GM21786 (cell line): ENCODE results near the gene CAPN12.

Experiments
- ATAC-seq: cut with Tn5 transposase; IDR thresholded peaks from one replicate; pipeline ENCODE4 v1.9.1; 2021; ENCODE audit not compliant: unreplicated experiment

CAPN12 gene

GRCh38 chr19:38737921-38738737 is 6.1 kb downstream of the CAPN12 start:
- no peak for ATAC-seq

DNA sequence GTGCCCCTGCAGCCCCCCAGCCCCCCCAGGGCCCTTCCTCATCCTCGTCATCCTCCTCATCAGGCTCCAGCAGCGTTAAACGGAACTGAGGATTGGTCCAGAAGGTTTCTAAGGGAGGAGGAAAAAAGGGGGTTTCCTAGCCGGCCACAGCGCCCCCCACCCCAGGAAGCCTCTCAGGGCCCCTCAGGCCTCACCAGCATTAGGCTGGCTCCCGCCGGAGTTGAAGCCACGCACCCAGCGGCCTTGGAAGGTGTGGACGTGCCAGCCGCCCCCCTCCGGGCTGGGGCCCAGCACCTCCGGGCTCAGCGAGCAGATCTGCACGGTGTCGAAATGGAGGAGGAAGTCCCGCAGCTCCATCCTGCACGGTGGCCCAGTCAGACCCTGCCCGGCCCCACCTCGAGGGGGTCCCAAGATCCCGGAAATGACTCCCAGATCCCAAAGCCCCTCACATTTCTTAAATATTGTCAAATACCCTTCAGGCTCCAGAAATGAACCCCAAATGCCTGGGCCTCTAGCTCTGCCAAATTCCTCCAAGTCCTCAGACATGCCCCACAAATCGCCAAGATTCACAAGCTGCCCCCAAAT is 6.9 kb downstream of the CAPN12 start:
- ATAC-seq = no peak

DNA sequence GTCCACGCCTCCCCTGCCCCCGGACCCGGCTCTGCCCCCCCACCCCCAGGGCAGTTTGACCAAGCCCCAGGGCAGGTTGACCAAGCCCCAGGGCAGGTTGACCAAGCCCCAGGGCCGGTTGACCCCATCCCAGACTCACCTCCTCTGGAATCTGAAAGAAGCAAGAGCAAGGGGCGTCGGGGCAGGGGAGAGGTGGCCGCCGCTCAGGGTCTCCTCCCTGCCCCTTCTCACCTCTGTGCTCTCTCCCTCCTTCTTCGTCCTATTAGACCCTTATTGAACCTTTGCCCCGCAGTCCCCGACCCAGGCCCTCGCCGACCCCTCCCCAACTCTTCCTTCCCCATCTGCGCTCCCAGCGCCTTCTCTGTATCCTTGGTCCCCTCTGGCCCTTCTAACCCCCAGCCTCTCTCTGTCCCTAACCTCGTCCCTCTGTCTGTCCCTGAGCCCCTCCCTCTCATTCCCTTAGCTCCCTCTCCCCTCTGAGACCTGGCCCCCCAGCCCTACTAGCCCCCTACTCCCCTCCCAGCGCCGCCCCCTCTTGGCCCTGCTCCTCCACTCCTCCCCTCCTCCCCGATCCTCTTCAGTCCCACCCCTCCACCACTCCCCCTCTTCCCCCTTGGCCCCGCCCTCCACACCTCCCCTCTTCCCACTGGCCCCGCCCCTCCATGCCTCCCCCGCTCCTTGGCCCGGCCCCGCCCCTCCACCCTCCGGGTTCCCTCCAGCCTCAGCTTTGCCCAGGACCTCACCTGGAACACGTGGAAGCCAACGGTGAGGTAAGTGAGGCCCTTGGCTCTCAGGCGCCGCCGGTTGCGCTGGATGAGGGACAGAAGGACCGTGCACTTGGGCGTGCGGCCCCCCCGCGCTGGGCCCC is 7.6 kb downstream of the CAPN12 start:
- ATAC-seq = no peak

DNA sequence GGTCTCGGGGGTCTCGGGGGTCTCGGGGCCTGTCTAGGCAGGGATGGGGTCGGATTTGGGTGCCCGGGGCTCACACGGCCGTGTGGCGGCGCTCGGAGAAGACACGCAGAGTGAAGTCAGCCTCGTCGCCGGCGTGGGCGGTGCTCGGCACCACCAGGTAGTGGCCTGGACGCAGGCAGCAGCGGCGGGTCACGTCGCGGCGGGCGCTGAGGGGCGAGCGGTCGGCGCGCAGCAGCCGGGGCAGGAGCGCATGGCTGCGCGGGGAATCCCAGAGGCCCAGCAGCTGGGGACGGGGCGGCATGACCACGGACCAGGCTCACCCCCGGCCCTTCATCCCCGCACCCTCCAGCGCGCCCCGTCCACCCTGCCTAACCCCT is 8.2 kb downstream of the CAPN12 start:
- ATAC-seq = no peak

DNA sequence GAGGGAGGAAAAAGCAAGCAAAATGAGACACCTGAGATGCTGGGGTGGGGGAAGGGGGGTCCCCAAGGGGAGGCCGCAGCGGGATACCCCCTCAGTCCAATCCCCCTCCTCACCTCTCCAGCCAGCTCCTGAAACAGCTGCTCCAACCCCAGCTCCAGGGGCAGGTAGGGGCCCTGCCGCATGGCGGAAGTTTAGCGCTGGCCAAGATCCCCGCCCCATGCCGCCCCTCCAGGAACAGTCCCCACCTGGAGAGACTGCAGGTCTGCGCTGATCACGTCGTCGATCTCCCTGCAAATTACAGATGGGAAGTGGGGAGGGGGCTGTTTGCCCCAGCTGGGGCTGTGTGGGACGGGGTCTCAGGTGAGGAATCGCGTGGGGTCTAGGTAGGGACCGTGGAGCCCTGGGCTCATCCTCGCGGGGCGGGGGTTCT is 9.0 kb downstream of the CAPN12 start:
- no peak for ATAC-seq

DNA sequence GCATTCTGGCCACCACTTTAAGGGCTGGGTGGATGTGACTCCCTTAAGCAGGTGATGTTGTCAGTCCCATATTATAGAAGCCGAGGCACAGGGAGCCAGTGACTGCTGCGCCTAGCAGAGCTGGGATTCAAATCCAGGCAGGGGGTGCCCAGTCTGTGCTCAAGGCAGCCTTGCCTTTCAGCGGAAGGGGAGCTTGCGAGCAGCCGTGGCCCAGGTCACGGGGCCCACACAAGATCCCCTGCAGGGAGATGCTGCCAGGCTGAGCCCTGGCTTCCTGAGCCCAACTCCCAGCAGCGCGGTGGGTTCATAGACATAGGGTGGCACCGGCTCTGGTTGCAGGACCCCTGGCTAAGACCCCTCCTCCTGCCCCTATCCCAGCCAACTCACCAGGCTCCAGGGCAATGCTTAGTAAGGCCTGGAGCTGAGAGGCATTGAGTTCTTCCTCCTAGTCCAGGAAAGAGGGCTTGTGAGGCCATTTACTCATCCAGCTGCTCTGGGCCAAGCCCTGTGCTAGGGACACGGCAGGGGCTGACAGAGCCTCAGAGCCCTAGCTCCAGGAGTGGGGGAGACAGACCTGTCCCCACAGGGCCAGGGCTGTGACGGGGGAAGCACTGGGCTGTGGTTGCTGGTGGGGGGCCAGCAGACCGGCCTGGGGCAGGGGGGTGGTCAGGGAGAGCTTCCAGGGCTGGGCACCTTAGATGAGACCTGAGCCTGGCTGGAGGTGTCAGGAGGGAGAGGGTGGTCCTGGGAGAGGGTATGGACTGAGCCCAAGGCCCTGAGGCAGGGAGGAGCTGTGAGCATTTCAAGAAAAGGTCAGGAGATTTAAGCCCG is 9.6 kb downstream of the CAPN12 start:
- no peak for ATAC-seq

DNA sequence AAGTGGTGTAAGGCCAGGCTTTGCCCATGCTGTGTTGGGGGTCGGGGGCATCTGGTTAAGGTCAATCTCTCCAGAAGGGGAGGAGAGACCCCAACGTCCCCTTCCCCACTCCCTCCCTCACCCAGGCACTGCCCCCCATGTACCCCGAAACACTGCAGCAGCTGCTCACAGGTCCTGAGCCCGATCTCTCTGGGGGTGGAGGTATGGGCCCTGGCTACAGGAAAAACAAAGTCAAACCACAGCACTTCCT is 10.2 kb downstream of the CAPN12 start:
- ATAC-seq = no peak

DNA sequence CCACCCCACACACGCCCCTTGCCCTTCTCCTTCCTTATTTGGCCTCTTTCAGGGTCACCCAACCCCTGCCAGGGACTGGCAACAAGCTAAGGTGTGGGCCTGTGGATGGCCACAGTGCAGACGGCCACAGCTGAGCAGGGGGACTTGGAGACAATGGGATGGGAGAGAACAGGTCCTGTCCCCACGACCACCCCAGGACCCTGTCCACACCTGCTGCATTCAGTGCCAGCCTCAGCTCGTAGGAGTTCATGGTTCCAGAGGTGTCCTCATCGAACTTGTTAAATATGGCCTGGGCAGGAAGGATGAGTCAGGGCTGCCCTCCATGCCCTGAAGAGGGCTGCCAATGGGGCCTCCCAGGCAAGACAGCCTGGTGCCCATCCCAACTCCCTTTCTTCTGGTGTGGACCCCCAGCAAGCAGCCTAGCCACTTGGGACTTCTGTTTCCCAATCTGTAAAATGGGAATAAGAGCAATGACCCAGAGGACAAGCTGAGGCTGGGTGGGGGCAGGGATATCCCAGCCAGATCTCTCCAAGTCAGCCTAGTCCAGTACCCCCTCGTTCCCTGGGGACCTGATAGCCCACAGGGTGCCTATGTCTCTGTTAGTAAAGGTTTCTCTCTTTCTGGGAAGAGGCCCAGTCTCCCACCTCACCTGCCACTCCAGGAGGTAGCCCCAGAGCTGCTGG is 10.6 kb downstream of the CAPN12 start:
- ATAC-seq = no peak

DNA sequence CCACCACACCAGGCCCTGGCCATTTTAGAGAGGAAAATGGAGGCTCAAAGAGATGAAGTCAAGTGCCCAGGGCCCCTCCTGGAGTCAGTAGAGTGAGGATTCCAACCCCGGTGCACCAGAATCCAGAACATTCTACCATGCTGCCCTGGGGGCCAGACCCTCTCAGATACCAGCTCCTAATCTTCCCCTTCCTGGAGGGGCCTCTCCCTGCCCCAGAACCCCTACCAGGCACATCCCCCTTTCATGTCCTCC is 11.1 kb downstream of the CAPN12 start:
- no peak for ATAC-seq

DNA sequence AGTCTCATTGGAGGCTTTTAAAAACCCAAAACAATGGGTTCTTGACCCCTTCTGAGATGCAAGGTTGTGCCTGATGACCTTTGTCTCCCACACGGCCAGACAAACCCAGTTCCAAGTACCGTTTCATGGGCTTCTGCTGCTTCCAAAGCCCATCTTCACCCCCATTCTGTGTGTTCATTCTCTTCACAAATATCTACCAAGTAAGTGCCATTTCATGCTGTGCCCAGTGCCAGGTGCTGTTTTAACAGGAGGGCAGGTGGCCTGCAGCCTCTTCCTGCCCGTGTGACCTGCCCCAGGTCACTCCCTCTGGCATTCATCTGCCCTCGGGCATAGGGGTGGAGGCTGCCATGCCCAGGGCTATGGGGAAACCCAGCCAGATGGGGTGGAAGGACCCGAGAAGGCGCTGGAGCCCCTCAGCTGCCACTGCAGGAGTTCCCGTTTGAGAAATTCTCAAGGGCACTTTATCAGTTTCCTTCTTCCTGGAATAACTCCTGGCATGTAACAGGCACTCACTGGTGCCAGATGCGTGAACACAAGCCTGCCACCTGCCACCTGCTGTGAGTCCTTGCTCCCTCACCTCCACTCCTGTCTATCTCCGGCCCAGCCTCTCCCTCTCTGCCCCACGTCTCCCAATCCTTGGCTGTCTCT is 12.5 kb downstream of the CAPN12 start:
- no peak for ATAC-seq

GRCh38 chr19:38730731-38731589 is 13.3 kb downstream of the CAPN12 start:
- ATAC-seq = no peak

DNA sequence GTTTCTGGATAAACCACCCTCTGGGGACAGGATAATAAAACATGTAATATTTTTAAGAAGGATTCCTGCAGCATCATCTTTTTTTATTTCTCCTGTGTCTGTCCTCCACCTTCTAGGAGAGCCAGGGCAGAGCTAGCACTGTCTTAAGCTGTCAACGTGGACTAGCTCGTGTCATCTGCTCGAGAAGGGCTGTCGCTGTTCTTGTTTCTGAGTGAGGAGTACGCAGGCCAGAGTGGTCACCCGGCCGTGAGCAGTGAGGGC is 13.9 kb downstream of the CAPN12 start:
- no peak for ATAC-seq

- ATAC-seq = no peak
Measured at GRCh38 chr19:38729653-38730469, 14.4 kb downstream of the CAPN12 start.

DNA sequence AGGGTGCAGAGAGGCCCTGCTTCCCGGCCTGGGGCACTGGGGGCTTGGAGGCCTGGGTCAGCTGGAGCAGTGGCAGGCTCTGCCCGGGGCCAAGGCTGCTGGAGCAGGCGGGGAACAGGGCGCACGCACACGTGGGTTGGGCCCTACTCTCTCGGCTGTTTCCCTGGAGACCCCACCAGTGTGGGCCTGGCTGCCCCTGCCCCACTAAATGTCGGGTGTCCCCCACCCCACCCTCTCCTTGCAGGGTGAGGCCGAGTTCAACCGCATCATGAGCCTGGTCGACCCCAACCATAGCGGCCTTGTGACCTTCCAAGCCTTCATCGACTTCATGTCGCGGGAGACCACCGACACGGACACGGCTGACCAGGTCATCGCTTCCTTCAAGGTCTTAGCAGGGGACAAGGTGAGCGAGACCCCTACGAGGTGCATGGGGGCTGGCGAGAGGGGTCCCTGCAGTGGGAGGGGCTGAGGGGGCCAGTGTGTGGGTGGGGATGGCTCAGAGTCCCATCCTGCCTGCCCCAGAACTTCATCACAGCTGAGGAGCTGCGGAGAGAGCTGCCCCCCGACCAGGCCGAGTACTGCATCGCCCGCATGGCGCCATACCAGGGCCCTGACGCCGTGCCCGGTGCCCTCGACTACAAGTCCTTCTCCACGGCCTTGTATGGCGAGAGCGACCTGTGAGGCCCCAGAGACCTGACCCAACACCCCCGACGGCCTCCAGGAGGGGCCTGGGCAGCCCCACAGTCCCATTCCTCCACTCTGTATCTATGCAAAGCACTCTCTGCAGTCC is 15.3 kb downstream of the CAPN12 start:
- ATAC-seq = no peak

DNA sequence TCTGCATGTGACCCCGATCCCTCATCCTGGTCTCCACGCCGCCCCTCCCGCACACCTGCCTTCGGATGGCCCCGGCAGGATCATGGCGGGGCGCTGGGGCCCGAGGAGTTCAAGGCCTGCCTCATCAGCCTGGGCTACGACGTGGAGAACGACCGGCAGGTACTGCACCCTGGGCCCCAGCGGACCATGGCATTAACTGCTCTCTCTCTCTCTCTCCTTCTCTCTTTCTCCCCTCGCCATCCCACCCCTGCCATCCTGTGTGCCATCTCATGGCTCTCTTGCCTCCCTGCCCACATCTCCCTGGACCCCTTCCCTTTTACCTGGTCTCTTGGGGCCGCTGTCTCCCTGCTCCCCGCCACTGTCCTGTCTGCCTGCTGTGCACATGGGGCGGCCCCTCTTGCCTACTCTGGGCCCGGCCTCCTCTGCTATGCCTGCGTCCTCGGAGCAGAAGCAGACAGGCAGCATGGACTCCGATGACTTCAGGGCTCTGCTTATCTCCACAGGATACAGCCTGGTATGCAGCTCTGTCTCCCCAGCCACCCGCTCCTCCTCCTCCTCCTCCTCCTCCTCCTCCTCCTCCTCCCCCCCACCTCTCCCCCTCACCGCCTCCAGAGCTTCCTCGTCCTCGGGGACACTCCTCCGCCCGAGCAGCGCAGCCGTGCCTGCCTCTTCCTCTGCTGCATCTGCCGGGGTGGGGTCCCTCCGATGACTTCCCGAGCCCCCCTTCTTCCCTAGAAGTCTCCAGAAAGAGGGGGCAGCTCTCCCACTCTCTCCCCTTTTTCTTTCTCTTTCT is 16.2 kb downstream of the CAPN12 start:
- no peak for ATAC-seq

- ATAC-seq = no peak
Measured at GRCh38 chr19:38727306-38727867, 16.9 kb downstream of the CAPN12 start.

GRCh38 chr19:38726761-38727301 is 17.4 kb downstream of the CAPN12 start:
- no peak for ATAC-seq
